GM12874 (cell line): ENCODE data around the gene SPIRE2.

Experiments used
- TF ChIP-seq, protein P1 (sequence below): IDR thresholded peaks from 2 replicates; pipeline ENCODE4 v1.5.1; 2011; ENCODE audit warnings: low read depth, mild to moderate bottlenecking, control low read depth, low read length, moderate library complexity; ENCODE audit not compliant: insufficient read depth

Gene SPIRE2

GRCh38 chr16:89892055-89892630 is 63.9 kb downstream of the SPIRE2 start:
- TF ChIP-seq, protein P1, sequence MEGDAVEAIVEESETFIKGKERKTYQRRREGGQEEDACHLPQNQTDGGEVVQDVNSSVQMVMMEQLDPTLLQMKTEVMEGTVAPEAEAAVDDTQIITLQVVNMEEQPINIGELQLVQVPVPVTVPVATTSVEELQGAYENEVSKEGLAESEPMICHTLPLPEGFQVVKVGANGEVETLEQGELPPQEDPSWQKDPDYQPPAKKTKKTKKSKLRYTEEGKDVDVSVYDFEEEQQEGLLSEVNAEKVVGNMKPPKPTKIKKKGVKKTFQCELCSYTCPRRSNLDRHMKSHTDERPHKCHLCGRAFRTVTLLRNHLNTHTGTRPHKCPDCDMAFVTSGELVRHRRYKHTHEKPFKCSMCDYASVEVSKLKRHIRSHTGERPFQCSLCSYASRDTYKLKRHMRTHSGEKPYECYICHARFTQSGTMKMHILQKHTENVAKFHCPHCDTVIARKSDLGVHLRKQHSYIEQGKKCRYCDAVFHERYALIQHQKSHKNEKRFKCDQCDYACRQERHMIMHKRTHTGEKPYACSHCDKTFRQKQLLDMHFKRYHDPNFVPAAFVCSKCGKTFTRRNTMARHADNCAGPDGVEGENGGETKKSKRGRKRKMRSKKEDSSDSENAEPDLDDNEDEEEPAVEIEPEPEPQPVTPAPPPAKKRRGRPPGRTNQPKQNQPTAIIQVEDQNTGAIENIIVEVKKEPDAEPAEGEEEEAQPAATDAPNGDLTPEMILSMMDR, result no peak

- TF ChIP-seq, protein P1, result no peak
Observed at GRCh38 chr16:89892635-89893034, 64.4 kb downstream of the SPIRE2 start.

DNA sequence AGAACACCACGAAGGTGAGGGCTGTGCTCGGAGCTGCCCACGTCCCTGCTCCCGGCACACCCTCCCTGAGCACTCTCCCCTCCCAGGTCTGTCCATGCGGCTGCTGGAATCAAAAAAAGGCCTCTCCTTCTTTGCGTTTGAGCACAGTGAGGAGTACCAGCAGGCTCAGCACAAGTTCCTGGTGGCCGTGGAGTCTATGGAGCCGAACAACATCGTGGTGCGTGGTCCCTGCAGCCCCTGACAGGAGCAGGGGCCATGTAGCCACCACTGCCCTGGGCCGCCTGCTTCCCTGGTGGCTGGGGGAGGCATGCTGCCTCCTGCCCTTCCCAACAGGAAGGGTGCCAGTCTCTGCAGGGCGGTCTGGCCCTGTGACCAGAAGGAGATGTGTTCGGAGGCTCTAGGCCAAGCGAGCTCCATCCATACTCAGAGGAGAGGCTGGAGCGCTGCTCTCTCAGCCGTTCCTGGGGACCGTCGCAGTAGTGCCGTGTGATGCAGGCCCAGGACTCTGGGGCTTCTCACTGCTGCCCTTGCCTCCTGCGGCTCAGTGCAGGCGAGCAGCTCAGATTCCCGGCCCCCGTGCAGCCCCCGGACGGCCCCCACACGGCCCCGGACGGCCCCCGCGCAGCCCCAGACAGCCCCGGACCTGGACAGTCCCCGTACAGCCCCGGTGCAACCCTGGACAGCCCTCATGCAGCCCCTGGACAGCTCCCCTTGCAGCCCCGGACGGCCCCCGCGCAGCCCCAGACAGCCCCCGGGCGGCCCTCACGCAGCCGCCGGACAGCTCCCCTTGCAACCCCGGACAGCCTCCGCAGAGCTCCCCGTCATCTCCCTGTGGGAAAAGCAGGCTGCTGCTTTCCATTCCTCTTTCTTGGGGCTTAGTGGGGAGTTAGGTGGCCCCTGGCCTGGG is 65.6 kb downstream of the SPIRE2 start:
- TF ChIP-seq, protein P1, result no peak

DNA sequence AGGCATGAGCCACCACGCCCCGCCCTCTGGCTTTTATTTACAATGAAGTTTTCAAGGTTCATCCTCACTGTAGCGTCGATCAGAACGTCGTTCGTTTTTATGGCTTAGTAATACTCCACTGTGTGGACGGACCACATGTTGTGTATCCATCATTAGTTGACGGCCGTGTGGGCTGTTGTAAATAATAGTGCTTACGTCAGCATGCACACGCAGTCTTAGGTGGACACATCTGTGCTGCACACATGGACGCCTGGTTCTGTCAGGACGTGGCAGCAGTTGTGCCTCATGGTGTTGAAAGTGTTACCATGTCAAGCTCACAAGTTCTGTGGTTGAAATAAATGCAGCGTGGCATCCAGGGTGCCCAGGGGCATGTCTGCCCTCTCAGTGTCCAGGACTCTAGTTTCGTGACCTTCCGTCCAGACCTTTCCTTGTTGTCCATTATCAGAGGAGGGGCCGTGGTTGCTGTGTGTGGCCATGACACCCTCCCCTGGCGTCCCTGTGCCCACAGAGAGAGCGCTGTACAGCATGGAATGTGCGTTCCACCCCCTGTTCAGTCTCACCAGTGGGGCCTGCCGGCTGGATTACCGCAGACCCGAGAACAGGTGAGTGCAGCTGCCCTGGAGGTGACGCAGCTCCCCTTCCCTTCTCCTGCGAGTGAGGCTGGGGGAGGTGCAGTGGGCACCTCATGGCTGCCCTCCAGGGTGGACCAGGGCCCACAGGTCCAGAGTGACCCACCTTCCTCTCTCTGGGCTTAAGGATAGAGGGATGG is 67.4 kb downstream of the SPIRE2 start:
- TF ChIP-seq, protein P1, result no peak

DNA sequence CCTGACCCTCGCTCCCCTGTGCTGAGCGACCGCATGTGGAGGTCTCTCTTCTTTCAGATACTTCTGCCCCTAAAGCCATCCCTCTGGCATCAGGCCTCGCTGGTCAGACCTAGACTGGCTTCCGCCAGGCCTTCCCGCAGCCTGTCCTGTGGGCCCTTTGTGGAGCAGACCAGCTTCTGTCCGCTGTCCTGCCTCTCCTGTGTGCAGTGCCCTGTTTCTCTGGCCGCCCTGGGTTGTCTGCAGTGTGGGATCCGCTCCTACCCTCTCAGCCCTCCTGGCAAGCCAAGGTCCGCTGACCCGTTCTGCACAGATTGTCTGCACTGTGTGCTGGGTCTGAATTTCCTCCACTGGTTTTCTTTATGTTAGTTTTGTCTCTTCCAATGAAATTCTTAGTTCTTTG is 68.9 kb downstream of the SPIRE2 start:
- TF ChIP-seq, protein P1, result no peak

DNA sequence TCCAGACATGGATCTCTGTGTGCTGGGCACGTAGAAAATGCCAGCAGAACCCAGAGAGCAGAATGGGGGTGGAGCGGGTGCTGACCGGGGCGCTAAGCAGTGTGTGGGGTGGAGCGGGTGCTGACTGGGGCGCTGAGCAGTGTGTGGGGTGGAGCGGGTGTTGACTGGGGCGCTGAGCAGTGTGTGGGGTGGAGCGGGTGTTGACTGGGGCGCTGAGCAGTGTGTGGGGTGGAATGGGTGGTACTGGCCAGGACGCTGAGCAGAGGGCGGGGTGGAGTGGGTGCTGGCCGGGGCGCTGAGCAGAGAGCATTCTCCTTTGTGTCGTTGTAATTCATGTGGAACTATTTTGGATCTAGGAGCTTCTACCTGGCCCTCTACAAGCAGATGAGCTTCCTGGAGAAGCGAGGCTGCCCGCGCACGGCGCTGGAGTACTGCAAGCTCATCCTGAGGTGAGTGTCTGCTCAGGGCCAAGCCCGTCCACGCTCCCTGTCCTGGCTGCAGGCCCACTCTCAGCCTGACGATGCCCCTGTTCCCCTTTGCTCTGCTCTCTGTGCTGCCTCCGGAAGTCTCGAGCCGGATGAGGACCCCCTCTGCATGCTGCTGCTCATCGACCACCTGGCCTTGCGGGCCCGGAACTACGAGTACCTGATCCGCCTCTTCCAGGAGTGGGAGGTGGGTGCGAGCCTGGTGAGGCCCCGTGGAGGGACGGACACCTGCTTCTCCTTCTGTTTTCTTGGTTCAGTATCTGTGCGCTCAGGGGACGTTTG is 70.1 kb downstream of the SPIRE2 start:
- TF ChIP-seq, protein P1, result no peak
